Trophoblast cell (in vitro differentiated cells and primary cell): ENCODE data around the gene RGS5.

ENCODE experiments used
- DNase-seq, 2 donors: peaks; one replicate each; pipeline ENCODE4 v3.0.0-alpha.2; 2016
- H2AFZ ChIP-seq: 2 replicates; pipeline ENCODE4 v1.6.1; 2013; ENCODE audit warnings: low read length, moderate library complexity, mild to moderate bottlenecking; ENCODE audit not compliant: insufficient read depth, poor library complexity
- H2AK5ac ChIP-seq: 2 replicates; pipeline ENCODE4 v1.6.1; 2013; ENCODE audit warnings: mild to moderate bottlenecking, low read length
- H2BK120ac ChIP-seq: 2 replicates; pipeline ENCODE4 v1.6.1; 2013; ENCODE audit warnings: low read length, mild to moderate bottlenecking, moderate library complexity; ENCODE audit not compliant: insufficient read depth, poor library complexity
- H2BK12ac ChIP-seq: 2 replicates; pipeline ENCODE4 v1.6.1; 2013; ENCODE audit warnings: mild to moderate bottlenecking, low read length, moderate library complexity
- H2BK5ac ChIP-seq: 2 replicates; pipeline ENCODE4 v1.6.1; 2013; ENCODE audit warnings: low read length, low read depth, moderate library complexity, mild to moderate bottlenecking; ENCODE audit not compliant: poor library complexity
- H3K14ac ChIP-seq: 2 replicates; pipeline ENCODE4 v1.6.1; 2013; ENCODE audit warnings: mild to moderate bottlenecking, low read length
- H3K18ac ChIP-seq: 2 replicates; pipeline ENCODE4 v1.6.1; 2013; ENCODE audit warnings: mild to moderate bottlenecking, low read length
- H3K23ac ChIP-seq: 2 replicates; pipeline ENCODE4 v1.6.1; 2013; ENCODE audit warnings: low read length
- H3K27ac ChIP-seq: 2 replicates; pipeline ENCODE4 v1.5.1; 2013; ENCODE audit warnings: low read depth, mild to moderate bottlenecking, inconsistent platforms, low read length, moderate library complexity
- H3K27me3 ChIP-seq: 2 replicates; pipeline ENCODE4 v1.6.1; 2013; ENCODE audit warnings: inconsistent platforms, mild to moderate bottlenecking, low read length, moderate library complexity; ENCODE audit not compliant: insufficient read depth
- H3K36me3 ChIP-seq, 2 experiments: 1 replicate in 1 of 2; 2 replicates in 1 of 2; pipeline ENCODE4 v1.6.1; 2013; ENCODE audit warnings: low read length in 2 of 2, mild to moderate bottlenecking in 2 of 2, moderate library complexity in 1 of 2; ENCODE audit not compliant: insufficient read depth in 2 of 2, control insufficient read depth in 1 of 2
- H3K4ac ChIP-seq: 2 replicates; pipeline ENCODE4 v1.6.1; 2013; ENCODE audit warnings: low read depth, mild to moderate bottlenecking, low read length, moderate library complexity
- H3K4me1 ChIP-seq, 2 experiments: 1 replicate in 1 of 2; 2 replicates in 1 of 2; pipeline ENCODE4 v1.6.1; 2013; ENCODE audit warnings: low read length in 2 of 2, mild to moderate bottlenecking in 2 of 2, moderate library complexity in 1 of 2; ENCODE audit not compliant: insufficient read depth in 2 of 2, control insufficient read depth in 1 of 2
- H3K4me2 ChIP-seq: 2 replicates; pipeline ENCODE4 v1.6.1; 2013; ENCODE audit warnings: inconsistent platforms, mild to moderate bottlenecking, low read length, moderate library complexity
- H3K4me3 ChIP-seq: 2 replicates; pipeline ENCODE4 v1.5.1; 2013; ENCODE audit warnings: mild to moderate bottlenecking, low read depth, low read length, inconsistent platforms
- H3K79me1 ChIP-seq: one replicate; pipeline ENCODE4 v1.6.1; 2013; ENCODE audit warnings: low read length
- H3K79me2 ChIP-seq: 2 replicates; pipeline ENCODE4 v1.6.1; 2013; ENCODE audit warnings: low read length, mild to moderate bottlenecking; ENCODE audit not compliant: control insufficient read depth, insufficient read depth, poor library complexity
- H3K9ac ChIP-seq: 2 replicates; pipeline ENCODE4 v1.6.1; 2013; ENCODE audit warnings: mild to moderate bottlenecking, low read length
- H3K9me3 ChIP-seq: 2 replicates; pipeline ENCODE4 v1.6.1; 2013; ENCODE audit warnings: low read depth, mild to moderate bottlenecking, control low read depth, inconsistent platforms, low read length; ENCODE audit not compliant: insufficient read depth
- H4K12ac ChIP-seq: 2 replicates; pipeline ENCODE4 v1.6.1; 2013; ENCODE audit warnings: low read depth, mild to moderate bottlenecking, low read length, moderate library complexity
- H4K8ac ChIP-seq: 2 replicates; pipeline ENCODE4 v1.6.1; 2013; ENCODE audit warnings: low read depth, mild to moderate bottlenecking, low read length, moderate library complexity
- H4K91ac ChIP-seq: one replicate; pipeline ENCODE4 v1.6.1; 2013; ENCODE audit warnings: low read depth, mild to moderate bottlenecking, low read length, moderate library complexity
- WGBS: extraction: QIAGEN DNeasy Blood & Tissue Kit; methylation state at CpG from one replicate; pipeline ENCODE4 v1.1.7; 2013; ENCODE audit warnings: missing lambda C conversion rate; ENCODE audit not compliant: insufficient read length, insufficient coverage; ENCODE audit errors: extremely low coverage; 5-methylcytosine and 5-hydroxymethylcytosine counted together

RGS5 gene

DNA sequence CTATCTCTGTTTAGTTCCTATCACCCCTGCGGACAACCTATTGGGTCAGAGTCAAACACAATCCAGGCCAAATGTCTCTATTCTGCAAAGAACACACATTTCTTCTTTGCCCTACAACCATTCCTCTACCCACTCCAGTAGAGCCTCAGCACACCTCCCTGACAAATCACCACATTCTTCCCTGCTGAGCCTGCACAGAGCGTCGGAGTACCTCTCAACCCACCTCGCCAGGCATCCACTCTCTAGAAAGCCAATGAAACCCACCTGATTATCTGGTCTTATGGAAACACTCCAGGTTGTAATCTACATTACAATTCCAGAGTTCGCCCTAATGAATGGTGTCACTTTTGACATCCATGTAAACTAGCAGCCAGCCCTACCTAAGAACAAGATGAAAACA is 47.1 kb downstream of the RGS5 start:
- H3K4me1 ChIP-seq = no peaks in the 10 kb centered on the region
- H3K4me3 ChIP-seq = no peak overlapping the region
- no peak overlapping the region for H2AFZ ChIP-seq
- no peak overlapping the region for H2BK120ac ChIP-seq
- no peaks in the 10 kb centered on the region for H3K36me3 ChIP-seq
- H2BK5ac ChIP-seq = no peak overlapping the region
- no peaks in the 10 kb centered on the region for H3K9me3 ChIP-seq
- no peak overlapping the region for H3K18ac ChIP-seq
- no peak overlapping the region for H2AK5ac ChIP-seq
- H3K79me2 ChIP-seq = no peaks in the 10 kb centered on the region
- H3K4ac ChIP-seq = no peak overlapping the region
- no CpG with 5 or more reads among the region's 5 CpGs for WGBS
- H3K27ac ChIP-seq = no peak overlapping the region
- no peak overlapping the region for H2BK12ac ChIP-seq
- H3K9ac ChIP-seq = no peak overlapping the region
- no peak for DNase-seq
- H3K4me2 ChIP-seq = no peak overlapping the region
- H4K91ac ChIP-seq = no peak overlapping the region
- H3K27me3 ChIP-seq = no peaks in the 10 kb centered on the region
- H3K79me1 ChIP-seq = no peaks in the 10 kb centered on the region
- H4K8ac ChIP-seq = no peak overlapping the region
- H3K23ac ChIP-seq = no peak overlapping the region
- H4K12ac ChIP-seq = no peak overlapping the region
- H3K14ac ChIP-seq = no peak overlapping the region

DNA sequence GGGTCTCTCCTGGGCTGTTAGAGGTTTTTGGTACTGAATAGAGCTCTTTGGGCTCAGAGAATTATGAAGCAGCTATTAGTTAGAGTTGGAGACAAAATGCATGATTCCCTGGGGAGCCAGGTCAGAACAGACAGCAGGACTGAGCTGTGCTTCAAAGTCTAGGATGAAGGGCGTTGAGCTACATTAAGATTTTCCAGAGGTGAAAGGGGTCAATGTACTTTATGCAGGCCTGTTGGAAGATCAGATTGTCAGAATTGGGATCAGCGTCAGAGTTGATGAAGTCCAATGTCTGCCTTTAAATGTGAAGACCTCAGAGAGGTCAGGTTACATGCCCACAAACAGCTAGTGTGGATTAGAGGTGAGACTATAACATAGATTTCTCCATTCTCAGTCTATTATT is 53.8 kb downstream of the RGS5 start:
- no CpG with 5 or more reads among the region's 2 CpGs for WGBS
- Histone ChIP-seq H3K27ac (no peak overlapping the region), H3K18ac (no peak overlapping the region)

DNA sequence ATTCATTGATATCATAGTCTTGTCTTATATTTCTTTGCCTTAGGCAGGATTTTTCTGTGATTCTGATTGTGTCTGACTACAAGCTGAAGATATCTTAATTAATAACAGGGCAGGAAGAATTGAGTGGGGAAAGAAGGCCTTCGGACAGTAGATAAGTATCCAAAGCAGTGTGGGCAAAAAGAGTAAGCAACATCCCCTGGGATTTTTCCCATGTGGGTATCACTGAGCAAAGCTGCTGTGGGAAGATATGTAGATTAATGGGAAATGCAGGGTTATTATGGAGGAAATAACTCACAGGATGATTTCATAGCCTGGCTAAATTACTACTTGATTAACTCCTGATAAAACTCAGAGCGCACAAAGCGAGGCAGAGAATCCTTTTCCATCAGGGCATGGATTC is 55.7 kb downstream of the RGS5 start:
- no peak overlapping the region for H3K4me3 ChIP-seq
- H3K27ac ChIP-seq = no peak overlapping the region
- no peak overlapping the region for H2AK5ac ChIP-seq
- no peak for DNase-seq
- no peak overlapping the region for H3K18ac ChIP-seq
- no peak overlapping the region for H3K9ac ChIP-seq
- H3K4me1 ChIP-seq = no peaks in the 10 kb centered on the region
- H2BK12ac ChIP-seq = no peak overlapping the region
- no peak overlapping the region for H4K12ac ChIP-seq
- no peaks in the 10 kb centered on the region for H3K79me1 ChIP-seq
- no peak overlapping the region for H4K8ac ChIP-seq
- no peak overlapping the region for H2AFZ ChIP-seq
- H3K23ac ChIP-seq = no peak overlapping the region
- no peak overlapping the region for H3K4me2 ChIP-seq
- H3K14ac ChIP-seq = no peak overlapping the region
- H3K9me3 ChIP-seq = no peaks in the 10 kb centered on the region
- H4K91ac ChIP-seq = no peak overlapping the region
- H2BK5ac ChIP-seq = no peak overlapping the region
- no peak overlapping the region for H2BK120ac ChIP-seq
- WGBS = no CpG with 5 or more reads among the region's 3 CpGs
- H3K4ac ChIP-seq = no peak overlapping the region
- H3K79me2 ChIP-seq = no peaks in the 10 kb centered on the region
- H3K36me3 ChIP-seq = no peaks in the 10 kb centered on the region
- no peaks in the 10 kb centered on the region for H3K27me3 ChIP-seq

More for the DNA sequence above, 53.8 kb downstream of the RGS5 start:
- Histone ChIP-seq H3K4ac (no peak overlapping the region), H2BK5ac (no peak overlapping the region), H2BK120ac (no peak overlapping the region), H3K4me2 (no peak overlapping the region), H4K8ac (no peak overlapping the region), H3K79me2 (no peaks in the 10 kb centered on the region), H3K4me1 (no peaks in the 10 kb centered on the region), H3K79me1 (no peaks in the 10 kb centered on the region), H3K9ac (no peak overlapping the region), H4K12ac (no peak overlapping the region), H4K91ac (no peak overlapping the region), H3K23ac (no peak overlapping the region), H2BK12ac (no peak overlapping the region), H2AK5ac (no peak overlapping the region), H3K4me3 (no peak overlapping the region), H3K14ac (no peak overlapping the region), H3K36me3 (no peaks in the 10 kb centered on the region), H3K9me3 (no peaks in the 10 kb centered on the region), H2AFZ (no peak overlapping the region), H3K27me3 (no peaks in the 10 kb centered on the region)
- DNase-seq = no peak

DNA sequence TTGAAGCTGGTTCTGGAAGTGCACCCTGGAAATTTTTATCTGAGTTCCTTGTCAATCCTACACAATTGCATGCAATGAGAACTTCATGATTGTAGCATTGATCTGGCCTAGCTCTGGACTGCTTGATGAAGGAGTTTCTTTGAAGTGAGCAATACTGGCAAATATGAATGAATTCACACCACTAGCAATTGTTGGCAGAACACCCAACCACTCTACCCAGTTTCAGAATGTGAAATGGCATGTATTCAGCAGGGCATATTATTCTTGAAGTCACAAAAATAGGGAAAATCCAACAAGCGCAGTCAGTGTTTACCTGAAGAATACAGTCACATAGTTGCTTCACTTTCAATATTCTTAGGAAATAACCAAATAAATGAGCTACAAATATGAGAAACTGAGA is 57.3 kb downstream of the RGS5 start:
- H3K9ac ChIP-seq = no peak overlapping the region
- no peak overlapping the region for H4K12ac ChIP-seq
- no peak overlapping the region for H3K23ac ChIP-seq
- no peak overlapping the region for H3K18ac ChIP-seq
- no peak overlapping the region for H2AK5ac ChIP-seq
- H3K4me3 ChIP-seq = no peak overlapping the region
- H2AFZ ChIP-seq = no peak overlapping the region
- H2BK120ac ChIP-seq = no peak overlapping the region
- H3K9me3 ChIP-seq = no peaks in the 10 kb centered on the region
- no peak overlapping the region for H3K4me2 ChIP-seq
- H3K79me2 ChIP-seq = no peaks in the 10 kb centered on the region
- no peaks in the 10 kb centered on the region for H3K36me3 ChIP-seq
- no peak overlapping the region for H4K91ac ChIP-seq
- no peak overlapping the region for H3K14ac ChIP-seq
- no peak overlapping the region for H4K8ac ChIP-seq
- no peaks in the 10 kb centered on the region for H3K79me1 ChIP-seq
- H3K27me3 ChIP-seq = no peaks in the 10 kb centered on the region
- no peak for DNase-seq
- no peaks in the 10 kb centered on the region for H3K4me1 ChIP-seq
- H3K4ac ChIP-seq = no peak overlapping the region
- no peak overlapping the region for H2BK12ac ChIP-seq
- no CpG with 5 or more reads among the region's 1 CpG for WGBS
- no peak overlapping the region for H3K27ac ChIP-seq
- H2BK5ac ChIP-seq = no peak overlapping the region
